OCI-LY7 (cell line): ENCODE measurements around the gene PLCL1.

Experiments used
- CTCF ChIP-seq: fragments of 200-600 bp; sonication (generic); conservative IDR thresholded peaks from 2 replicates; pipeline ENCODE4 v1.5.1; 2014; ENCODE audit warnings: mild to moderate bottlenecking, antibody characterized with exemption, low read length, moderate library complexity, mixed read lengths
- EZH2phosphoT487 ChIP-seq: fragments of 200-600 bp; sonication (generic); IDR thresholded peaks from 2 replicates; pipeline ENCODE4 v1.6.1; 2018; ENCODE audit warnings: low read depth, borderline replicate concordance, mild to moderate bottlenecking, mixed run types, antibody characterized with exemption, low read length, moderate library complexity, mixed read lengths

GRCh38 chr2:197850882-197851450, 46.6 kb downstream of the PLCL1 start:
- no peak for TF ChIP-seq CTCF
- TF ChIP-seq EZH2phosphoT487 = no peak
